ENCODE results near the gene CBX2.

CBX2 gene

DNA sequence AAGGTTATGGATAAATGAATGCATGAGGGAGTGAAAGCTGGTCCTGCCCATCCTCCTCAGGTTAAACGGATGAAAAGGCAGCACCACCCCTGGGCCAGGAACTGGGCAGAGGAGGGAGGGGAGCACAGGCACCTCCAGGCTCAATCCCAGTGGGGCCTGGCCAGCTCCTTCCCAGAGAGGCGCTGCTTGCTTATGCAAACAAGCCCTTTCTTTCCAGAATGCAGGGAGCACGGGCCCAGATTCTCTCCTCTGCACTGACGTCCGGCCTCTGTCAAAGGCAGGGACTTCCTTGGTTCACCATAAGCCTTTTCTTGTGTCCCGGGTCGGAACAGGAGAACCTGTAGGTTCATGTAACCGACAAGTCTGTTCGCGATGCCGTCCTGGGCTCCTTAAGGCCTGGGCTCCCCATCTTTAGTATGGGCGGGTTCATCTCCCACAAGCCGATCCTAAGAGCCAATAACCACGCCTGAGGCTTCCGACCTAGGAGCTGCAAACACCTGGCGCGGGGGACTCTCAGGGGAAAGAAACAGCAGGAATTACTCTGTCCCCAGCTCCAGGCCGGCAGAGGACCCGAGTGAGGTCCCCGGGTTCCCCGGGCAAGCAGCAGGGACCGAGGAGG is 30.9 kb upstream of the CBX2 start:
- no peak for TF ChIP-seq TOX (CRISPR knock-in tag; IDR thresholded peaks at IDR 0.05; ENCODE audit: borderline replicate concordance)
- TF ChIP-seq ARNTL (CRISPR knock-in tag; IDR thresholded peaks at IDR 0.05; ENCODE audit: borderline replicate concordance, low read depth): no peak
- TF ChIP-seq TCF4 (CRISPR knock-in tag; IDR thresholded peaks at IDR 0.05; ENCODE audit: borderline replicate concordance): no peak
- no peak for TF ChIP-seq ZNF565 (CRISPR knock-in tag; conservative IDR thresholded peaks at IDR 0.05; ENCODE audit: low read depth)
- no peak for TF ChIP-seq OSR1 (CRISPR knock-in tag; IDR thresholded peaks at IDR 0.05)
- no peak for TF ChIP-seq PPARA (CRISPR knock-in tag; IDR thresholded peaks at IDR 0.05; ENCODE audit: borderline replicate concordance)
- TF ChIP-seq, protein P1, sequence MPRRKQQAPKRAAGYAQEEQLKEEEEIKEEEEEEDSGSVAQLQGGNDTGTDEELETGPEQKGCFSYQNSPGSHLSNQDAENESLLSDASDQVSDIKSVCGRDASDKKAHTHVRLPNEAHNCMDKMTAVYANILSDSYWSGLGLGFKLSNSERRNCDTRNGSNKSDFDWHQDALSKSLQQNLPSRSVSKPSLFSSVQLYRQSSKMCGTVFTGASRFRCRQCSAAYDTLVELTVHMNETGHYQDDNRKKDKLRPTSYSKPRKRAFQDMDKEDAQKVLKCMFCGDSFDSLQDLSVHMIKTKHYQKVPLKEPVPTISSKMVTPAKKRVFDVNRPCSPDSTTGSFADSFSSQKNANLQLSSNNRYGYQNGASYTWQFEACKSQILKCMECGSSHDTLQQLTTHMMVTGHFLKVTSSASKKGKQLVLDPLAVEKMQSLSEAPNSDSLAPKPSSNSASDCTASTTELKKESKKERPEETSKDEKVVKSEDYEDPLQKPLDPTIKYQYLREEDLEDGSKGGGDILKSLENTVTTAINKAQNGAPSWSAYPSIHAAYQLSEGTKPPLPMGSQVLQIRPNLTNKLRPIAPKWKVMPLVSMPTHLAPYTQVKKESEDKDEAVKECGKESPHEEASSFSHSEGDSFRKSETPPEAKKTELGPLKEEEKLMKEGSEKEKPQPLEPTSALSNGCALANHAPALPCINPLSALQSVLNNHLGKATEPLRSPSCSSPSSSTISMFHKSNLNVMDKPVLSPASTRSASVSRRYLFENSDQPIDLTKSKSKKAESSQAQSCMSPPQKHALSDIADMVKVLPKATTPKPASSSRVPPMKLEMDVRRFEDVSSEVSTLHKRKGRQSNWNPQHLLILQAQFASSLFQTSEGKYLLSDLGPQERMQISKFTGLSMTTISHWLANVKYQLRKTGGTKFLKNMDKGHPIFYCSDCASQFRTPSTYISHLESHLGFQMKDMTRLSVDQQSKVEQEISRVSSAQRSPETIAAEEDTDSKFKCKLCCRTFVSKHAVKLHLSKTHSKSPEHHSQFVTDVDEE (CRISPR knock-in tag; IDR thresholded peaks at IDR 0.05): no peak
- TF ChIP-seq ZNF70 (CRISPR knock-in tag; IDR thresholded peaks at IDR 0.05): no peak
- TF ChIP-seq SNAI2 (CRISPR knock-in tag; IDR thresholded peaks at IDR 0.05): no peak
- TF ChIP-seq ZNF8 (CRISPR knock-in tag; IDR thresholded peaks at IDR 0.05): no peak
- no peak for TF ChIP-seq ZFP3 (CRISPR knock-in tag; IDR thresholded peaks at IDR 0.05)
- TF ChIP-seq, protein P2, sequence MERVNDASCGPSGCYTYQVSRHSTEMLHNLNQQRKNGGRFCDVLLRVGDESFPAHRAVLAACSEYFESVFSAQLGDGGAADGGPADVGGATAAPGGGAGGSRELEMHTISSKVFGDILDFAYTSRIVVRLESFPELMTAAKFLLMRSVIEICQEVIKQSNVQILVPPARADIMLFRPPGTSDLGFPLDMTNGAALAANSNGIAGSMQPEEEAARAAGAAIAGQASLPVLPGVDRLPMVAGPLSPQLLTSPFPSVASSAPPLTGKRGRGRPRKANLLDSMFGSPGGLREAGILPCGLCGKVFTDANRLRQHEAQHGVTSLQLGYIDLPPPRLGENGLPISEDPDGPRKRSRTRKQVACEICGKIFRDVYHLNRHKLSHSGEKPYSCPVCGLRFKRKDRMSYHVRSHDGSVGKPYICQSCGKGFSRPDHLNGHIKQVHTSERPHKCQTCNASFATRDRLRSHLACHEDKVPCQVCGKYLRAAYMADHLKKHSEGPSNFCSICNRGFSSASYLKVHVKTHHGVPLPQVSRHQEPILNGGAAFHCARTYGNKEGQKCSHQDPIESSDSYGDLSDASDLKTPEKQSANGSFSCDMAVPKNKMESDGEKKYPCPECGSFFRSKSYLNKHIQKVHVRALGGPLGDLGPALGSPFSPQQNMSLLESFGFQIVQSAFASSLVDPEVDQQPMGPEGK (CRISPR knock-in tag; IDR thresholded peaks at IDR 0.05; ENCODE audit: borderline replicate concordance): no peak
- no peak for ATAC-seq

DNA sequence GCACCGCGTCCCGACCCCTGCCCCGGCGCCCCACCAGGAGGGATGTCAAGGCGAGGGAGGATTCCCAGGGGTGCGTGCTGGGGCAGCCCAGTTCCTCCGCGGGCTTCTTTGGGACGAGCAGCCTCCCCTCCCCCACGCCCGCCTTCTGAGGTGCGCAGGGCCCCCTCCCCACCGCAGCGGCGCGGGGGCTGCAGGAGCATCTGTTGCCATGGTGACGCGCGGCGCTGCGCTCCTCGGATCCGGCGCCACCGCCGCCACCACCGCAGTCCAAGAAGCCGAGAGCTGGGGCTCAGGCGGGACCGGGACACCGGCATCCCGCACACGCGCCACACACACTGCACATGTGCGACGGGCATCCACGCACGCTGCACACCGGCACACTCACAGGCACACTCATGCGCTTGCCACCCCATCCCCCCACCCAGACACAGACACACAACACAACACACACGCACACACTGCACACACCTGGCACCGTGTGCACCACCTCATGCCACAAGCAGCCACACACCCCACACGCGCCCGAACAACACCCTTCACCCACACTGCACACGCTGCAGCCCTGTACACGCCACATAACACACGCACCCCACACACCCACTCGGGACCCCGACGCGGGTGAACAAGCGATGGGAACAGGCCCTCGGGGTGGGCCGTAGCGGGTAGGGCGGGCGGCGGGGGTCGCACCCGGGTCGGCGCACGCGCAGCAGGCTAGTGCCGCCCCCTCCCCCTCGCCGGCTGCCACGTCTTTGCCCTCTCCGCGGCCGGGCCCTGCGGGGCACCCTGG is 30.2 kb upstream of the CBX2 start:
- TF ChIP-seq OSR1 (CRISPR knock-in tag; IDR thresholded peaks at IDR 0.05): no peak
- no peak for TF ChIP-seq CSDC2 (CRISPR knock-in tag; IDR thresholded peaks at IDR 0.05)
- TF ChIP-seq SNAI2 (CRISPR knock-in tag; IDR thresholded peaks at IDR 0.05): no peak
- TF ChIP-seq TOX (CRISPR knock-in tag; IDR thresholded peaks at IDR 0.05; ENCODE audit: borderline replicate concordance): no peak
- TF ChIP-seq, protein P3, sequence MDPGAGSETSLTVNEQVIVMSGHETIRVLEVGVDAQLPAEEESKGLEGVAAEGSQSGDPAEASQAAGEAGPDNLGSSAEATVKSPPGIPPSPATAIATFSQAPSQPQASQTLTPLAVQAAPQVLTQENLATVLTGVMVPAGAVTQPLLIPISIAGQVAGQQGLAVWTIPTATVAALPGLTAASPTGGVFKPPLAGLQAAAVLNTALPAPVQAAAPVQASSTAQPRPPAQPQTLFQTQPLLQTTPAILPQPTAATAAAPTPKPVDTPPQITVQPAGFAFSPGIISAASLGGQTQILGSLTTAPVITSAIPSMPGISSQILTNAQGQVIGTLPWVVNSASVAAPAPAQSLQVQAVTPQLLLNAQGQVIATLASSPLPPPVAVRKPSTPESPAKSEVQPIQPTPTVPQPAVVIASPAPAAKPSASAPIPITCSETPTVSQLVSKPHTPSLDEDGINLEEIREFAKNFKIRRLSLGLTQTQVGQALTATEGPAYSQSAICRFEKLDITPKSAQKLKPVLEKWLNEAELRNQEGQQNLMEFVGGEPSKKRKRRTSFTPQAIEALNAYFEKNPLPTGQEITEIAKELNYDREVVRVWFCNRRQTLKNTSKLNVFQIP (CRISPR knock-in tag; IDR thresholded peaks at IDR 0.05; ENCODE audit: borderline replicate concordance, low read depth): no peak
- TF ChIP-seq, protein P2 (CRISPR knock-in tag; IDR thresholded peaks at IDR 0.05; ENCODE audit: borderline replicate concordance): no peak
- TF ChIP-seq ISL1 (CRISPR knock-in tag; IDR thresholded peaks at IDR 0.05): no peak
- no peak for TF ChIP-seq ZC3H10 (CRISPR knock-in tag; IDR thresholded peaks at IDR 0.05)
- TF ChIP-seq ZFP30 (CRISPR knock-in tag; IDR thresholded peaks at IDR 0.05): no peak
- no peak for TF ChIP-seq GLIS3 (CRISPR knock-in tag; IDR thresholded peaks at IDR 0.05)
- TF ChIP-seq TCF4 (CRISPR knock-in tag; IDR thresholded peaks at IDR 0.05; ENCODE audit: borderline replicate concordance): no peak
- TF ChIP-seq, protein P1 (CRISPR knock-in tag; IDR thresholded peaks at IDR 0.05): no peak
- TF ChIP-seq, protein P4, sequence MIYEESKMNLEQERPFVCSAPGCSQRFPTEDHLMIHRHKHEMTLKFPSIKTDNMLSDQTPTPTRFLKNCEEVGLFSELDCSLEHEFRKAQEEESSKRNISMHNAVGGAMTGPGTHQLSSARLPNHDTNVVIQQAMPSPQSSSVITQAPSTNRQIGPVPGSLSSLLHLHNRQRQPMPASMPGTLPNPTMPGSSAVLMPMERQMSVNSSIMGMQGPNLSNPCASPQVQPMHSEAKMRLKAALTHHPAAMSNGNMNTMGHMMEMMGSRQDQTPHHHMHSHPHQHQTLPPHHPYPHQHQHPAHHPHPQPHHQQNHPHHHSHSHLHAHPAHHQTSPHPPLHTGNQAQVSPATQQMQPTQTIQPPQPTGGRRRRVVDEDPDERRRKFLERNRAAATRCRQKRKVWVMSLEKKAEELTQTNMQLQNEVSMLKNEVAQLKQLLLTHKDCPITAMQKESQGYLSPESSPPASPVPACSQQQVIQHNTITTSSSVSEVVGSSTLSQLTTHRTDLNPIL (CRISPR knock-in tag; IDR thresholded peaks at IDR 0.05; ENCODE audit: low read depth): no peak
- no peak for TF ChIP-seq ZNF70 (CRISPR knock-in tag; IDR thresholded peaks at IDR 0.05)
- no peak for TF ChIP-seq ZNF565 (CRISPR knock-in tag; conservative IDR thresholded peaks at IDR 0.05; ENCODE audit: low read depth)
- TF ChIP-seq RARB (CRISPR knock-in tag; IDR thresholded peaks at IDR 0.05): no peak
- TF ChIP-seq, protein P5, sequence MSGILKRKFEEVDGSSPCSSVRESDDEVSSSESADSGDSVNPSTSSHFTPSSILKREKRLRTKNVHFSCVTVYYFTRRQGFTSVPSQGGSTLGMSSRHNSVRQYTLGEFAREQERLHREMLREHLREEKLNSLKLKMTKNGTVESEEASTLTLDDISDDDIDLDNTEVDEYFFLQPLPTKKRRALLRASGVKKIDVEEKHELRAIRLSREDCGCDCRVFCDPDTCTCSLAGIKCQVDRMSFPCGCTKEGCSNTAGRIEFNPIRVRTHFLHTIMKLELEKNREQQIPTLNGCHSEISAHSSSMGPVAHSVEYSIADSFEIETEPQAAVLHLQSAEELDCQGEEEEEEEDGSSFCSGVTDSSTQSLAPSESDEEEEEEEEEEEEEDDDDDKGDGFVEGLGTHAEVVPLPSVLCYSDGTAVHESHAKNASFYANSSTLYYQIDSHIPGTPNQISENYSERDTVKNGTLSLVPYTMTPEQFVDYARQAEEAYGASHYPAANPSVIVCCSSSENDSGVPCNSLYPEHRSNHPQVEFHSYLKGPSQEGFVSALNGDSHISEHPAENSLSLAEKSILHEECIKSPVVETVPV (CRISPR knock-in tag; IDR thresholded peaks at IDR 0.05): no peak
- TF ChIP-seq ZNF8 (CRISPR knock-in tag; IDR thresholded peaks at IDR 0.05): no peak
- no peak for TF ChIP-seq PPARA (CRISPR knock-in tag; IDR thresholded peaks at IDR 0.05; ENCODE audit: borderline replicate concordance)
- TF ChIP-seq BACH2 (CRISPR knock-in tag; IDR thresholded peaks at IDR 0.05; ENCODE audit: borderline replicate concordance): no peak
- 0 out of 3 replicates have a peak, but pooled peaks have one; percentile 7 for ATAC-seq
